Karpas-422 (cell line): ENCODE data around the gene IFRD1. TPM values are rescaled to one million over a fixed set of nuclear protein-coding genes. Genes with fewer than 3 reads are reported as not detected.
A peak's percentile ranks its signal among the peaks of the same experiment; 100 is the strongest.

Experiments
- DNase-seq: peaks from one replicate; pipeline ENCODE4 v3.0.0-alpha.2; 2015
- H2AFZ ChIP-seq: fragments of 200-600 bp; sonication (generic); 2 replicates; pipeline ENCODE4 v1.6.1; 2014; ENCODE audit warnings: antibody characterized with exemption, low read length, mixed read lengths
- H3K27ac ChIP-seq: fragments of 200-600 bp; sonication (generic); 2 replicates; pipeline ENCODE4 v1.5.1; 2014; ENCODE audit warnings: mild to moderate bottlenecking, low read length, moderate library complexity
- H3K27me3 ChIP-seq: fragments of 200-600 bp; sonication (generic); 2 replicates; pipeline ENCODE4 v1.6.1; 2014; ENCODE audit warnings: low read length, mixed read lengths
- H3K36me3 ChIP-seq: fragments of 200-600 bp; sonication (generic); 2 replicates; pipeline ENCODE4 v1.6.1; 2014; ENCODE audit warnings: low read length, mixed read lengths; ENCODE audit not compliant: insufficient read depth
- H3K4me1 ChIP-seq: fragments of 200-600 bp; sonication (generic); 2 replicates; pipeline ENCODE4 v1.6.1; 2014; ENCODE audit warnings: mild to moderate bottlenecking, low read length, mixed read lengths
- H3K4me2 ChIP-seq: fragments of 200-600 bp; sonication (generic); 2 replicates; pipeline ENCODE4 v1.6.1; 2014; ENCODE audit warnings: low read length, low read depth, mild to moderate bottlenecking; ENCODE audit not compliant: poor library complexity, severe bottlenecking
- H3K4me3 ChIP-seq: fragments of 200-600 bp; sonication (generic); 2 replicates; pipeline ENCODE4 v1.5.1; 2014; ENCODE audit warnings: mild to moderate bottlenecking, antibody characterized with exemption, low read length, mixed read lengths
- H3K79me2 ChIP-seq: fragments of 200-600 bp; sonication (generic); 2 replicates; pipeline ENCODE4 v1.6.1; 2014; ENCODE audit warnings: mild to moderate bottlenecking, low read length, mixed read lengths
- H3K9ac ChIP-seq: fragments of 200-600 bp; sonication (generic); 2 replicates; pipeline ENCODE4 v1.6.0; 2014; ENCODE audit warnings: low read length
- H3K9me2 ChIP-seq: fragments of 200-600 bp; sonication (generic), shearing (Covaris generic); replicated peaks from 2 replicates; pipeline ENCODE4 v1.6.0; 2014; ENCODE audit warnings: mild to moderate bottlenecking, low read length, moderate library complexity; ENCODE audit not compliant: insufficient read depth
- H3K9me3 ChIP-seq: fragments of 300-700, 200-600 bp; sonication (generic); 2 replicates; pipeline ENCODE4 v1.6.1; 2014; ENCODE audit warnings: low read length, mixed read lengths
- H4K20me1 ChIP-seq: fragments of 200-600 bp; sonication (generic); 2 replicates; pipeline ENCODE4 v1.6.1; 2014; ENCODE audit warnings: mild to moderate bottlenecking, antibody characterized with exemption, low read length, low read depth; ENCODE audit not compliant: insufficient read depth
- total RNA-seq: library from RNA; depleted of rRNA; stranded (reverse); fragments of >200 nt; shearing (Covaris generic); gene quantifications from 2 replicates; pipeline ENCODE4 v1.2.3, GENCODE V29; 2014; ENCODE audit warnings: low replicate concordance

Gene IFRD1
- total RNA-seq, 1 experiment from 2014 or later, result 57.4 TPM

DNA sequence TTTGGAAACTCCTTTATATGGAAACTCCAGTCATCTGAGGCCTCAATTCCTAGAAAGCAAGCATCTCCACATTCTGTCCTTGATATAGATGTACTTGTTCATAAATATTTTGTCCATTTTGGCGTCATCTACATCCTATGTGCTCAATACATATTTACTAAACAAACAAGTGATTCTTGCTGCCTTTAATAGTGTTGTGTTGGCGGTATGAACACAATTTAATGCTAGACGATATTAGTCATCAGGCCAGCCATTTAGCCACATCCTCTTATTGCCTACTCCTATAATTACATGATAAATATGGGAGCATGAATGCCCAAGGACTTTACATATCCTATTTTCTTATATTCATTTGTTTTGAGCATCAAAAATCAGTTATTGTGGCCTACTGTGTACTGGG, 18.5 kb upstream of the IFRD1 start:
- Histone ChIP-seq H3K27ac (no peak overlapping the region), H3K36me3 (no peaks in the 10 kb centered on the region)

DNA sequence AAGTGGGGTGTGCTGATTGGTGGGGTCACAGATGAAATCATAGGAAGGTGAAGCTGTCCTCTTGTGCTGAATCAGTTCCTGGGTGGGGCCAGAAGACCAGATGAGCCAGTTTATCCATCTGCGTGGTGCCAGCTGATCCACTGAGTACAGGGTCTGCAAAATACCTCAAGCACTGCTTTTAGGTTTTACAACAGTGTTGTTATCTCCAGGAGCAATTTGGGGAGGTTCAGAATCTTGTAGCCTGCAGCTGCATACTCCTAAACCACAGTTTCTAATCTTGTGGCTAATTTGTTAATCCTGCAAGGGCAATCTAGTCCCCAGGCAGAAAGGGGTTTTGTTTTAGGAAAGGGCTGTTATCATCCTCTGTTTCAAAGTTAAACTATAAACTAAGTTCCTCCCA, 17.0 kb upstream of the IFRD1 start:
- Histone ChIP-seq H3K27ac (no peak overlapping the region), H3K79me2 (no peaks in the 10 kb centered on the region), H3K9me2 (no peaks in the 10 kb centered on the region), H3K4me3 (no peak overlapping the region), H3K9me3 (no peaks in the 10 kb centered on the region), H3K27me3 (no peaks in the 10 kb centered on the region), H3K36me3 (no peaks in the 10 kb centered on the region), H2AFZ (no peak overlapping the region), H4K20me1 (no peaks in the 10 kb centered on the region), H3K9ac (no peak overlapping the region), H3K4me2 (peak overlapping the region; percentile 49), H3K4me1 (peaks cover 25% of the 10 kb centered on the region)
- peak; percentile 49 for DNase-seq

More for the DNA sequence above, 18.5 kb upstream of the IFRD1 start:
- no peak overlapping the region for H3K4me2 ChIP-seq
- no peak for DNase-seq
- no peaks in the 10 kb centered on the region for H4K20me1 ChIP-seq
- peaks cover 25% of the 10 kb centered on the region for H3K4me1 ChIP-seq
- H3K9ac ChIP-seq, result no peak overlapping the region
- no peaks in the 10 kb centered on the region for H3K9me3 ChIP-seq
- no peak overlapping the region for H2AFZ ChIP-seq
- H3K79me2 ChIP-seq, result no peaks in the 10 kb centered on the region
- H3K4me3 ChIP-seq, result no peak overlapping the region
- H3K27me3 ChIP-seq, result no peaks in the 10 kb centered on the region
- H3K9me2 ChIP-seq, result no peaks in the 10 kb centered on the region

GRCh38 chr7:112437072-112437471, 13.2 kb upstream of the IFRD1 start:
- Histone ChIP-seq H3K4me1 (peaks cover 22% of the 10 kb centered on the region), H2AFZ (no peak overlapping the region), H3K9ac (no peak overlapping the region), H3K36me3 (no peaks in the 10 kb centered on the region), H3K27ac (no peak overlapping the region), H3K79me2 (no peaks in the 10 kb centered on the region), H3K4me3 (no peak overlapping the region), H3K9me2 (no peaks in the 10 kb centered on the region), H3K27me3 (no peaks in the 10 kb centered on the region), H4K20me1 (no peaks in the 10 kb centered on the region), H3K4me2 (no peak overlapping the region), H3K9me3 (no peaks in the 10 kb centered on the region)
- DNase-seq, result no peak

DNA sequence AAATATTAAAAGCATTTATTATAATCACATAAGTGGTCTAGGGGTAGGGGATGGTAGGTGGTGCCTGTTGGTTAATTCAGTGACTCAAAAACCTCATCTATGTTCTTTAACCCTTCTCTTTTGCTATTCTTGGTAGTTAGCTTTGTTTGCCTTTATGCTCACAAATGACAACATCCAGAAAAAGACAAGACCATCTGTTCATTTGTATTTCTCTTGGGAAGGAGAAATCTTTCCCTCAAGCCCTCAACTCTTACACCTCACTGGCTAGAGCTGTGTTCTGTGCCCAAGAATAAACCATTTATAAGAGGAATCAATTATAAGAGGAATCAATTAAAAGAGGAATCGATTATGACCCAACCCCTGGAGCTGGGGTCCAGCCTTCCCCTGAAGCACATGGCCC, 10.8 kb upstream of the IFRD1 start:
- Histone ChIP-seq H3K9me2 (no peaks in the 10 kb centered on the region), H3K4me3 (no peak overlapping the region), H3K27ac (no peak overlapping the region), H3K36me3 (no peaks in the 10 kb centered on the region), H3K27me3 (no peaks in the 10 kb centered on the region), H3K9ac (no peak overlapping the region), H3K4me1 (no peaks in the 10 kb centered on the region), H3K9me3 (no peaks in the 10 kb centered on the region), H3K79me2 (no peaks in the 10 kb centered on the region), H2AFZ (no peak overlapping the region), H4K20me1 (no peaks in the 10 kb centered on the region), H3K4me2 (no peak overlapping the region)
- DNase-seq, result no peak

DNA sequence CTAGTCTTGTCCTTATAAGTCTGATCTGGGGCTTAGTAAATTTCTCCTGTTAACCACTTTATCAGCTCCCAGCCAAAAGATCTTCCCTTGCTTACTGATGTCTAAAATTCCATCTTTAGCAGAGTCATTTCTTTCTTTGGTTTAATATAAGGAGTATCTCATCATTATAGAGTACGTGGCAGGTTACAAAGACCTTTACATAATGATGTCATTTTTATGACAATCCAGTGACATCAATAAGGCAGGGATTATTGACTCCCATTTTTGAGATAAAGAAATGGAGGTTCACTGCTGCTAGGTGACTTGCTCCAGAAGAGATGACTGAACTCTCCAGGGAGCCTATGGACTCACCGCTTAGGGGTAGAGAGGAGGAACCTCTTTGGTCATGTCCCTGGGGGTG, 8.1 kb upstream of the IFRD1 start:
- Histone ChIP-seq H3K79me2 (no peaks in the 10 kb centered on the region), H3K36me3 (no peaks in the 10 kb centered on the region), H3K27me3 (no peaks in the 10 kb centered on the region), H3K27ac (no peak overlapping the region), H3K4me1 (no peaks in the 10 kb centered on the region), H3K4me3 (no peak overlapping the region), H3K4me2 (no peak overlapping the region), H3K9me2 (no peaks in the 10 kb centered on the region), H3K9me3 (no peaks in the 10 kb centered on the region), H2AFZ (no peak overlapping the region), H3K9ac (no peak overlapping the region), H4K20me1 (no peaks in the 10 kb centered on the region)
- DNase-seq, result no peak

GRCh38 chr7:112444505-112444904, 5.8 kb upstream of the IFRD1 start:
- Histone ChIP-seq H2AFZ (no peak overlapping the region), H3K36me3 (no peaks in the 10 kb centered on the region), H3K4me3 (no peak overlapping the region), H3K4me1 (peaks cover 2% of the 10 kb centered on the region), H3K9me2 (no peaks in the 10 kb centered on the region), H4K20me1 (no peaks in the 10 kb centered on the region), H3K27me3 (no peaks in the 10 kb centered on the region), H3K9me3 (no peaks in the 10 kb centered on the region), H3K4me2 (no peak overlapping the region), H3K27ac (no peak overlapping the region), H3K79me2 (no peaks in the 10 kb centered on the region), H3K9ac (no peak overlapping the region)
- no peak for DNase-seq

DNA sequence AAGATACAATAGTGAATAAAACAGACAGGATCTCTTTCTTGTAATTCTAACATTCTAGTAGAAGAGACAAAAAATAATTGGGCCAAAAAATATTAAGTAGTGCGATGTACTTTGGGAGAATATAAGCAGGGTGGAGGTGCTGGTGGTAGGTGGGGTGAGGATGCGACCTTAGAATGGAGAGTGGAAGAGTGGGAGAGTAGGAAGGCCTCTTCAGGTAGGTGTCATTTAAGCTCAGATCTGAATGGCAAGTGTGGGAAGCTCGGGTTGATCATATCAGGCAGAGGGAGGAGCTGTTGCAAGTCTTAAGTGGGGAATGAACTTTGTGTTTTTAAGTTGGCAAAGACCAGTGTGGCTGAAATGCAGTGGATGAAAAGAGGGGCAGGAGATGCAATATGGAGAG, 3.8 kb upstream of the IFRD1 start:
- Histone ChIP-seq H3K27me3 (no peaks in the 10 kb centered on the region), H3K4me2 (no peak overlapping the region), H3K36me3 (no peaks in the 10 kb centered on the region), H3K9ac (no peak overlapping the region), H4K20me1 (0 out of 2 replicates have a peak, but pooled peaks cover 4% of the 10 kb centered on the region), H3K9me3 (no peaks in the 10 kb centered on the region), H3K27ac (no peak overlapping the region), H2AFZ (no peak overlapping the region), H3K79me2 (peaks cover 10% of the 10 kb centered on the region), H3K9me2 (no peaks in the 10 kb centered on the region), H3K4me3 (no peak overlapping the region), H3K4me1 (peaks cover 6% of the 10 kb centered on the region)
- no peak for DNase-seq

DNA sequence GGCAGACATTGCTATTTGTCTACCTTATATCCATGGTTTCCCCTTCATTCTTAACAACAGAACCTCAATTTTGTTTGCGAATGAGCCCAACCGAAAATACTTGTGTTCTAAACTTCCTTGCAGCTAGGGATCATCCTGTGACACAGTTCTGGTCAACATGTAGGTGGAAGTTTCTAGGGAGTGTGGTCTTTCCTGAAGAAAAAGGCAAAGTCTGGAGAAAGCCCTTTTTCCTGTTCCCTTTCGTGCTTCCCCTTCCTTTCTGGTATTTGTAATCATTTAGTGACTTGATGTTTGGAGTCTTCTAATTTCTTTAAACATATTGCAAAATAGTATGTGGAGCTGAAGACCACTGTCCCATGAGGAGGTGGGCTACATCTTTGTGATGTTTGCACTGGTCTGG, 2.9 kb upstream of the IFRD1 start:
- H4K20me1 ChIP-seq, result peaks cover 7% of the 10 kb centered on the region; the same call in 1 of the 2 replicates
- DNase-seq, result no peak
- H3K79me2 ChIP-seq, result peaks cover 19% of the 10 kb centered on the region
- H3K36me3 ChIP-seq, result no peaks in the 10 kb centered on the region
- no peak overlapping the region for H3K27ac ChIP-seq
- no peaks in the 10 kb centered on the region for H3K27me3 ChIP-seq
- peaks cover 11% of the 10 kb centered on the region for H3K4me1 ChIP-seq
- H3K4me3 ChIP-seq, result no peak overlapping the region
- no peaks in the 10 kb centered on the region for H3K9me3 ChIP-seq
- H3K9me2 ChIP-seq, result no peaks in the 10 kb centered on the region
- no peak overlapping the region for H3K9ac ChIP-seq
- no peak overlapping the region for H3K4me2 ChIP-seq
- no peak overlapping the region for H2AFZ ChIP-seq

GRCh38 chr7:112448381-112448780, 1.9 kb upstream of the IFRD1 start:
- Histone ChIP-seq H2AFZ (no peak overlapping the region), H3K4me2 (no peak overlapping the region), H3K4me1 (peaks cover 21% of the 10 kb centered on the region), H3K9ac (no peak overlapping the region), H3K27ac (no peak overlapping the region), H3K9me3 (no peaks in the 10 kb centered on the region), H3K79me2 (peaks cover 29% of the 10 kb centered on the region), H3K4me3 (no peak overlapping the region), H3K27me3 (no peaks in the 10 kb centered on the region), H3K9me2 (no peaks in the 10 kb centered on the region), H3K36me3 (no peaks in the 10 kb centered on the region), H4K20me1 (peaks cover 16% of the 10 kb centered on the region; the same call in 1 of the 2 replicates)
- DNase-seq, result no peak
